Activated naive CD8-positive, alpha-beta T cell treated with anti-CD3 and anti-CD28 coated beads, Interleukin-2, amount 10 ng/mL, durations not matched to agents 7 days and 5 days (primary cell): Measurements from ENCODE around the gene MCU. TPM values are rescaled to one million over a fixed set of nuclear protein-coding genes. Genes with fewer than 3 reads are reported as not detected.
A peak's percentile ranks its signal among the peaks of the same experiment; 100 is the strongest.
"Not testable (repeated sequence)": the region's sequence is repeated elsewhere in the genome, so short reads cannot be mapped to it uniquely, and the experiment has no call there.

Source experiments
- ATAC-seq: fragments of 150-1000 bp; cut with Tn5 transposase; one replicate; pipeline ENCODE4 v1.10.0; 2021; ENCODE audit warnings: low read depth, moderate library complexity
- POLR2A ChIA-PET: fragments of 350-600 bp; sonication (Branson Sonifier 250); formaldehyde crosslinking; loops from one replicate; lab custom pipeline; 2021; ENCODE audit warnings: antibody characterized with exemption; lab: Charles Lee
- DNase-seq: peaks from one replicate; pipeline ENCODE4 v3.0.0; 2021
- H3K27ac Mint-ChIP-seq: one replicate; pipeline ENCODE4 v1.8.0; 2022; ENCODE audit warnings: mild to moderate bottlenecking, mixed read lengths
- H3K27me3 Mint-ChIP-seq: one replicate; pipeline ENCODE4 v1.8.0; 2022; ENCODE audit warnings: mild to moderate bottlenecking, moderate library complexity, mixed read lengths
- H3K36me3 Mint-ChIP-seq: one replicate; pipeline ENCODE4 v1.8.0; 2021; ENCODE audit warnings: mild to moderate bottlenecking, mixed read lengths
- H3K4me1 Mint-ChIP-seq: one replicate; pipeline ENCODE4 v1.8.0; 2021; ENCODE audit warnings: mixed read lengths
- H3K4me3 Mint-ChIP-seq: one replicate; pipeline ENCODE4 v1.8.0; 2022; ENCODE audit warnings: mild to moderate bottlenecking, moderate library complexity, mixed read lengths
- H3K9me3 Mint-ChIP-seq: one replicate; pipeline ENCODE4 v1.8.0; 2021; ENCODE audit warnings: mixed read lengths
- total RNA-seq, 2 experiments: library from RNA; stranded (reverse); gene quantifications; one replicate each; pipeline ENCODE4 v1.2.3, GENCODE V29; 2021

The MCU gene
- total RNA-seq, 2 experiments from 2014 or later, result 12.2 to 14.3 TPM

DNA sequence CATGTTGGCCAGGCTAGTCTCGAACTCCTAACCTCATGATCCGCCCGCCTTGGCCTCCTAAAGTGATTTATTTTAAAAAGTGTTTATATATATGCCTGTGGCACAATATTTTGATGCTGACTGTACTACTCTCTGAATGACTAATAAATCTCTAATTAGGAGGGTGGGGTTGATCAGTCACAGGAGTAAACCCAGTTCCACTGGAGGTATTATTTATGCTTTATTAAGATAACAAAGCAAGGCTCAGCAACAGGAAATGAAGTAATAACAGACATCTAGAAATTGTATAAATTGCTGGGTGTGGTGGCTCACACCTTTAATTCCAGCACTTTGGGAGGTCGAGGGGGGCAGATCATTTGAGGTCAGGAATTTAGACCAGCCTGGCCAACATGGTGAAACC lies 26.0 kb upstream of the MCU start:
- no peaks in the 10 kb centered on the region for H3K4me1 Mint-ChIP-seq
- peaks cover 8% of the 10 kb centered on the region for H3K27me3 Mint-ChIP-seq
- ATAC-seq (no peak), DNase-seq (no peak)
- no peaks in the 10 kb centered on the region for H3K36me3 Mint-ChIP-seq
- POLR2A ChIA-PET, result no interaction called here
- no peaks in the 10 kb centered on the region for H3K9me3 Mint-ChIP-seq
- H3K4me3 Mint-ChIP-seq, result no peak overlapping the region
- no peak overlapping the region for H3K27ac Mint-ChIP-seq

DNA sequence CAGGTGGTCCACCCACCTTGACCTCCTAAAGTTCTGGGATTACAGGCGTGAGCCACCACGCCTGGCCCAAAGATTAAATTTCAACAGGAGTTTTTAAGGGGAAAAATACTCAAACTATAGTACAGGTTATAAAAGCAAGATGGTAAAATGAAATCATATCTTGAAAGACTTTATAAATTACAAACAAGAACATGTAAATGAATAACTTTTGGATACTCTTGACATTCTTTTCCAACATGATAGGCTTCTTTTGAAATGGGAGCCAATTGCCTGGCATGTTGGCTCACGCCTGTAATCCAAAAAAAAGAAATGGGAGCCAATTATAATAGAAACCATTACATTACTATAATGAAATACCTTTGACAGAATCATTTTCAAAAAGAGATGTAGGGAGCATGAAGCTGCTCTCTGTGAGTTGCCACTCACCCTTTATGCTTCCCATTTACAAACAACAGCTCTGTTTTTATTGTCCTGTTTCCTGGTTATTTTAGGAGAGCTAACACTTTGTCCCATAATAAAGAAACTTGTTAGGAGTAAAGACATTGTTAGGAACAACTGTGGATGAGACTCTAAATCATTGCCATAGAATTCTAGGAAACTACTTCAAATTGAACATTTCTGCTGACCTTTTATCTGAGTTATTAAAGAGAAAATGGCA lies 24.6 kb upstream of the MCU start:
- POLR2A ChIA-PET, result no interaction called here
- no peak overlapping the region for H3K27ac Mint-ChIP-seq
- peaks cover 8% of the 10 kb centered on the region for H3K27me3 Mint-ChIP-seq
- no peak for DNase-seq
- no peaks in the 10 kb centered on the region for H3K9me3 Mint-ChIP-seq
- H3K36me3 Mint-ChIP-seq, result no peaks in the 10 kb centered on the region
- H3K4me3 Mint-ChIP-seq, result no peak overlapping the region
- ATAC-seq, result no peak
- H3K4me1 Mint-ChIP-seq, result no peaks in the 10 kb centered on the region

DNA sequence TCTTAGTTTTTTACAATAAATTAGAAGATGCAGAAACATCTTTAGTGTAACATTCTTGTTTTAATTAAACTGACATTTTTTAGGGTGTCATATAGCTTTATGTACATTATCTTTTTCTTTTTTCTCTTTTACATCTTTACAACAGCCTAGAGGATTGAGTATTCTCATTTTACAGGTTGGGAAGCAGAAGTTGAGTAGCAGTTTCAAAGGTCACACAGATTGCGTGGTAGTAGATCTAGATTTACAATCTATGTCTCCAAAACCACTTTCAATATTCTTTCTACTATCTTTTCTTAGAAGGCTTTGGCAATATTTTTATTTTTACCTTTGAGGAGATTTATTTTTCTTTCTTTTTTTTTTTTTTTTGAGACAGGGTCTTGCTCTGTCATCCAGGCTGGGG lies 18.7 kb upstream of the MCU start:
- Mint-ChIP-seq H3K4me3 (no peak overlapping the region), H3K36me3 (no peaks in the 10 kb centered on the region), H3K27me3 (peaks cover 16% of the 10 kb centered on the region), H3K27ac (no peak overlapping the region), H3K9me3 (no peaks in the 10 kb centered on the region), H3K4me1 (no peaks in the 10 kb centered on the region)
- POLR2A ChIA-PET, result interaction anchor here (0.6 kb wide), 1 partner anchor 192 kb away, joined by 3 read pairs; no protein-coding TSS in a partner anchor
- ATAC-seq, result no peak
- no peak for DNase-seq

DNA sequence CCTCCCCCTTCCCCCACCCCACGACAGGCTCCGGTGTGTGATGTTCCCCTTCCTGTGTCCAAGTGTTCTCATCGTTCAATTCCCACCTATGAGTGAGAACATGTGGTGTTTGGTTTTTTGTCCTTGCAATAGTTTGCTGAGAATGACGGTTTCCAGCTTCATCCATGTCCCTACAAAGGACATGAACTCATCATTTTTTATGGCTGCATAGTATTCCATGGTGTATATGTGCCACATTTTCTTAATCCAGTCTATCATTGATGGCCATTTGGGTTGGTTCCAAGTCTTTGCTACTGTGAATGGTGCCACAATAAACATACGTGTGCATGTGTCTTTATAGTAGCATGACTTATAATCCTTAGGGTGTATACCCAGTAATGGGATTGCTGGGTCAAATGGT lies 17.8 kb upstream of the MCU start:
- ATAC-seq, POLR2A ChIA-PET, H3K27ac Mint-ChIP-seq, H3K4me1 Mint-ChIP-seq, H3K9me3 Mint-ChIP-seq, DNase-seq, H3K4me3 Mint-ChIP-seq, H3K36me3 Mint-ChIP-seq: not testable (repeated sequence)
- peaks cover 16% of the 10 kb centered on the region for H3K27me3 Mint-ChIP-seq

DNA sequence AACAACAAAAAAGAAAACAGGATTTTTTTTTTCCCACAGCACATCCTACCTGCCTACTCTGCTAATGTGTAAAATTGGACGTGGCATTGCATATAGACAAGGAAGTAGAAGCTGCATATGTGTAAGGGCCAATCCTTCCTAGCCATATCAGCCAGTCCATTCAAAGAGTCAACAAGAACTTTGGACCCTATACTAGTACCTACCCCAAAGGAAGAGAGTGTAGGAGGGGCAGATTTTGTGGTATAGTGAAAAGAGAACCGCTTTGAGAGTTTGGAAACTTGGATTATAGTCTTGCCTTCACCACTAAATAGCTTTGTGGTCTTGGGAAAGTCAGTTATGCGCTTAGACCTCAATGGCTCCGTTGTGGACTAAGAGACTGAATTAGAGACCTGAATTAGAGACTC lies 12.1 kb upstream of the MCU start:
- H3K27ac Mint-ChIP-seq, result no peak overlapping the region
- no peaks in the 10 kb centered on the region for H3K36me3 Mint-ChIP-seq
- ATAC-seq, result no peak

DNA sequence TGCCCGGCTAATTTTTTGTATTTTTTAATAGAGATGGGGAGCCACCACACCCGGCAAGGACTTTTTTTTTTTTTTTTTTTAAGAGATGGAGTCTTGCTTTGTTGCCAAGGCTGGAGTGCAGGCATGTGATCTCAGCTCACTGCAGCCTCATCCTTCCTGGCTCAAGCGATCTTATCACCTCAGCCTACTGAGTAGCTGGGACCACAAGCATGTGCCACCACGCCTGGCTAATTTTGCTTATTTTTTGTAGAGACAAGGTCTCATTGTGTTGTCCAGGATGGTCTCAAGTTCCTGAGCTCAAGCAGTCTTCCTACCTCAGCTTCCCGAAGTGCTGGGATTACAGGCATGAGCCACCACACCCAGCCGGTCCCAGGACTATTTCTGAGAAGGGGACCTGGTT lies 9.3 kb upstream of the MCU start:
- no peak for ATAC-seq
- no peak overlapping the region for H3K4me3 Mint-ChIP-seq
- no peaks in the 10 kb centered on the region for H3K4me1 Mint-ChIP-seq
- no peak for DNase-seq
- no peak overlapping the region for H3K27ac Mint-ChIP-seq
- no peaks in the 10 kb centered on the region for H3K36me3 Mint-ChIP-seq
- peaks cover 15% of the 10 kb centered on the region for H3K27me3 Mint-ChIP-seq
- no peaks in the 10 kb centered on the region for H3K9me3 Mint-ChIP-seq
- POLR2A ChIA-PET, result no interaction called here

More for the DNA sequence above, 12.1 kb upstream of the MCU start:
- Mint-ChIP-seq H3K27me3 (peaks cover 16% of the 10 kb centered on the region), H3K4me1 (no peaks in the 10 kb centered on the region), H3K9me3 (no peaks in the 10 kb centered on the region), H3K4me3 (no peak overlapping the region)
- DNase-seq, result no peak
- POLR2A ChIA-PET, result interaction anchor here (0.7 kb wide), 1 partner anchor 18 kb away, joined by 3 read pairs; no protein-coding TSS in a partner anchor

DNA sequence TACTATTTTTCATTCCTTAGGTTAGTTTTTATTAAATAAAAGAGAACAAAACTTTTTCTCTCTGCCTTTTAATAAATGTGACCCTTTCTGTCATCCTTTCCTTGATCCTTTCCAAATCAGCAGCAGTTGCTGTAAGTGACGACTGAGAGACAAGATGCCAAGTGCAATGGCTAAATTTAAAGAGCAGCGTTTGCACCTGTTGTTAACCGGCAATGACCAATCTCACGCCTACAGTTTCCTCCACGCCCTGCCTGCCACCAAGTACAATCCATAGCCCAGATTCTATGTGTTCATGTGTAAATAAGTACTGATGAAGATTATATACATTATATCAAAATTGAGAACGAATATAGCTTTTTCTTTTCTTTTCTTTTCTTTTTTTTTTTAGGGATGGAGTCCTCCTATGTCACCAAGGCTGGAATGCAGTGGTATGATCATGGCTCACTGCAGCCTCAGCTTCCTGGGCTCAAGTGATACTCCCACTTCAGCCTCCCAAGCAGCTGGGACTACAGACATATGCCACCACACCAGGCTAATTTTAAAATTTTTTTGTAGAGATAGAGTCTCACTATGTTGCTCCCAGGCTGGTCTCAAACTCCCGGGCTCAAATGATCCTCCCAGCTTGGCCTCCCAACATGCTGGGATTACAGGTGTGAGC lies 6.5 kb upstream of the MCU start:
- DNase-seq (no peak), ATAC-seq (no peak)
- H3K4me3 Mint-ChIP-seq, result no peak overlapping the region
- no peak overlapping the region for H3K27ac Mint-ChIP-seq
- peaks cover 3% of the 10 kb centered on the region for H3K4me1 Mint-ChIP-seq
- H3K27me3 Mint-ChIP-seq, result peaks cover 15% of the 10 kb centered on the region
- no peaks in the 10 kb centered on the region for H3K9me3 Mint-ChIP-seq
- H3K36me3 Mint-ChIP-seq, result no peaks in the 10 kb centered on the region
- POLR2A ChIA-PET, result no interaction called here

DNA sequence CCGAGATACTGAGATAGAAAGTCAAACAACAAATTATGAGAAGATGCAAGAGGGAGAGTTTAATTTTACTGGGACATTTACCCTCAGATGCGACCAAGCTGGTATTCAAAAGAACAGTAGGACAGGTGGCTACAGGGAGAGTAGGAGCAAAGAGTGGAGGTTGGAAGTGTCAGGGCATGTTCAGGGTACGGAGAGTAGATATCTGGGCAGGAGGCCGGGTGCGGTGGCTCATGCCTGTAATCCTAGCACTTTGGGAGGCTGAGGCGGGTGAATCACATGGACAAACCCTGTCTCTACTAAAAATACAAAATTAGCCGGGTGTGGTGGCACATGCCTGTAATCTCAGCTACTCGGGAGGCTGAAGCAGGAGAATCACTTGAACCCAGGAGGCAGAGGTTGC lies 5.5 kb upstream of the MCU start:
- H3K4me3 Mint-ChIP-seq, DNase-seq, POLR2A ChIA-PET, H3K36me3 Mint-ChIP-seq, H3K9me3 Mint-ChIP-seq, ATAC-seq, H3K4me1 Mint-ChIP-seq, H3K27ac Mint-ChIP-seq: not testable (repeated sequence)
- H3K27me3 Mint-ChIP-seq, result peaks cover 15% of the 10 kb centered on the region

DNA sequence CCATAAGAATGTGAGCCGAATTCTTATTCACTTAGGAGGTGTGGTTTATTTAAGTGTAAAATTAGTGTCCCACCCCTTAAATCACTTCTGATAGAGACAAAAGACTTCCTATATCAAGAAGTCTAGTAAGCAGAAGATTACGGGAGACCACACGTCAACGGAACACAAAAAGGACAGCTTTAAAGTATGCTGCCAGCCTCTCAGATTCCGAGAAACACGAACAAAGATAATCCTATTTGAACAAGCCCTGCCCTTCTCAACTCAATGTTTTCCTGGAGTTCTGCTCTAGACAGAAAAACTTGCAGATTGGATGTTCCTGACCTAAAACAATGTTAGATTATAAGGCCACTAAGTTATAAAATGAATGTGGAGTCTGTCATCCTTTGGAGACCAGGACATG lies 4.9 kb upstream of the MCU start:
- H3K27me3 Mint-ChIP-seq, result peaks cover 14% of the 10 kb centered on the region
- POLR2A ChIA-PET, result no interaction called here
- ATAC-seq, result no peak
- no peak for DNase-seq
- peaks cover 4% of the 10 kb centered on the region for H3K4me1 Mint-ChIP-seq
- H3K27ac Mint-ChIP-seq, result no peak overlapping the region
- H3K9me3 Mint-ChIP-seq, result no peaks in the 10 kb centered on the region
- no peak overlapping the region for H3K4me3 Mint-ChIP-seq
- H3K36me3 Mint-ChIP-seq, result no peaks in the 10 kb centered on the region

DNA sequence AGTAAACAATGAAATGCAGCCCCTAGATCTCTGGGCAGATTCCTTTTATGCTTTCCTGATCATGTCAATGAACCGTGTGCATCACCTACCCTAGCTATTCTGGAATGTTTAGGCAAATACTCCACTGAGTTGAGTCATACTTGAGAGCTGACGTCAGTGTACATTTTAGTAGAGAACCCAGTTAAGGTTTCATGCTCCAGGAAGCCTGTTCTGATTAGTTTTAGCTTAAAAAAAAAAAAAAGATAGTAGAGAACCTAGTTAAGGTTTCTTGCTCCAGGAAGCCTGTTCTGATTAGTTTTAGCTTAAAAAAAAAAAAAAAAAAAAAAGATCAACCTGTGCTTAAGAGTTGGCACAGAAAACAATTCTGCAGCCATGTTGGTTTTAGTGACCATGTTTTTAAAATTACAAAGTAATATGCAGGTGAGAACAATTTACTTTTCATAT lies 3.7 kb upstream of the MCU start:
- ATAC-seq (no peak), DNase-seq (no peak)
- no peaks in the 10 kb centered on the region for H3K9me3 Mint-ChIP-seq
- no peak overlapping the region for H3K27ac Mint-ChIP-seq
- peaks cover 9% of the 10 kb centered on the region for H3K4me1 Mint-ChIP-seq
- POLR2A ChIA-PET, result no interaction called here
- H3K4me3 Mint-ChIP-seq, result no peak overlapping the region
- H3K27me3 Mint-ChIP-seq, result peaks cover 10% of the 10 kb centered on the region
- no peaks in the 10 kb centered on the region for H3K36me3 Mint-ChIP-seq

DNA sequence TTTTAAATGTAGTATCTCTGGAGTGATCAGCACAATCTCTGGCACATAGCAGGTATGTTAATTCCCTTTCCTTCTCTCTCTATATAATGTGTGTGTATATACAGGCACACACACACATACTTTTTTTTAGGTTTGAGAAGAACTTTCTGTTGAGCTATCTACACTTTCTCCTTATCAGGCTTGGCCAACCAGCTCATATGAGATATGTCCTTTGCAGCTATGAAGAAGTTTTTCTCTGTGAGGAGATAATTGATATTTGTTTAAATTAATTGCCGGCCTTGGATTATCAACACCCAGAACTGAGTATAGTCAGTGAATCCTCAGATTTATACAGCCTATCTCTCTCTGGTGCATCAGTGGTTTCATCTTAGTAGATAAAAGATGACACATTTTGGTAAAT lies 2.3 kb upstream of the MCU start:
- Mint-ChIP-seq H3K27ac (no peak overlapping the region), H3K4me1 (peaks cover 16% of the 10 kb centered on the region), H3K27me3 (peaks cover 6% of the 10 kb centered on the region), H3K4me3 (no peak overlapping the region), H3K9me3 (no peaks in the 10 kb centered on the region), H3K36me3 (no peaks in the 10 kb centered on the region)
- POLR2A ChIA-PET, result interaction anchor here (0.5 kb wide), 1 partner anchor 76 kb away, joined by 7 read pairs; no protein-coding TSS in a partner anchor
- ATAC-seq (no peak), DNase-seq (no peak)

DNA sequence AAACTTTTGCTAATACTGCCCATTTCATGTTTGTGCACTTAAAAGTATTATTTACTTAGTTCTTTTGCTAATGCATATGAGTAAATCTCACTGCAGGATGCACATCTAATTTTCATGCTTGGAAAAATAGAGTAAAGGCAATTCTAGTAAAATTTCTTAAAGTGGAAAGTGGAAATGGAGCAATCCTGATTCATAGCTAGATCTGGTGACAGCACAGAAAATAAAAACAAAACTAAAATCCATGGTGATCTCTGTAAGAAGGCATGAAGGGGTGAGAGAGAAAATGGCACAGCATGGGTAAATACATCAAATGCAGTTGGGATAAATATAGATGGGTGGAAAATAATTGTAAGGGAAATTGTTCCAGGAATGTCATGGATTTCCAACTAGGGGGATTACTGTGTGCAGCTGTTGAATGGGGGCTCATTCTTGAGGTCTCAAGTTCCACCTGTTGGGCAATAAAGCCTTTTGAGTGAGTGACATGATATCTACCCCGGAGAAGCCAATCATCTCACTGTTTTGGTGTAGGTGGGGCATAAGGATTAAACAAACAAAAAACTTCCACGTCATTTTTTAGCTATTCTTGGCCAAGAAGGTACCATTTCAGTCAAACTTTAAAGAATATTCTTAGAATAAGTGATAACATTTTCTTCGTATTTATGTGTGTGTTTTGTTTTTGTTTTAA lies 1.7 kb upstream of the MCU start:
- POLR2A ChIA-PET, result interaction anchor here (0.5 kb wide), 1 partner anchor 76 kb away, joined by 7 read pairs; no protein-coding TSS in a partner anchor
- Mint-ChIP-seq H3K27ac (no peak overlapping the region), H3K9me3 (no peaks in the 10 kb centered on the region), H3K4me1 (peaks cover 19% of the 10 kb centered on the region), H3K36me3 (no peaks in the 10 kb centered on the region), H3K27me3 (peaks cover 6% of the 10 kb centered on the region), H3K4me3 (no peak overlapping the region)
- ATAC-seq (no peak), DNase-seq (no peak)

DNA sequence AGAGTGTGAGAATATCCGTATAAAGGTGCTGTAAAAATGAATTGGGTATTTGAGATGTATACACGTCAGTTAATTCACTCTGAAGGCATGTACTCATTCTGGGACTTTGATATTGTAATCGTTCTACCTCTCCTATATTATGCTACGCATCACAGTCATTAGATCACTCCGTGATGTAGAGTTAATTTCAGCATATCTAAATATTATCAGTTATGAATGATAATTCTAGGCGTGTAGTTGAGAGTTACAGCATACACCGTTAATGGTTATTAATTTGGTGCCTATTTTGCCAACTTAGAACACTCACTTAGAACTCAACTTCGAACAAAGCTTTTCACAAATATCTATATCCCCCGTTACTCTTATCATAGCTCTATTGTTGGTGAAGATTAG lies 477 bp upstream of the MCU start:
- peak overlapping the region; percentile 86 for H3K4me3 Mint-ChIP-seq
- H3K9me3 Mint-ChIP-seq, result no peaks in the 10 kb centered on the region
- DNase-seq, result no peak
- H3K27ac Mint-ChIP-seq, result no peak overlapping the region
- H3K4me1 Mint-ChIP-seq, result peaks cover 20% of the 10 kb centered on the region
- POLR2A ChIA-PET, result interaction anchor here (0.7 to 1.1 kb wide), 10 partner anchors 12 to 555 kb away, joined by 3 to 6 read pairs (median 4); partner anchors contain the start of gene DNAJC9
- H3K27me3 Mint-ChIP-seq, result peaks cover 3% of the 10 kb centered on the region
- no peaks in the 10 kb centered on the region for H3K36me3 Mint-ChIP-seq
- ATAC-seq, result no peak

DNA sequence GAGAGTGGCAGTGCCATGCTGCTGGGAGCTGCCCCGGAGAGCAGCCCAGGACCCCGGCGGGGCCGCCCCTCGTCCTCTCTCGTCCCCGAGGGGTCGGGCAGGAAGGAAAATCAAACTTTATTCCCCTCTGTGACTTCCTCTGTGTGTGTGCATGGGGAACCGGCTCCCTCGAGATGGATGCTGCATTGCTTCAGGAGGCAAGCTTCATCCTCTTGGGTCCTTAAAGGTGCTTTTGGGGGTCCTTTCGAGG lies 726 bp downstream of the MCU start:
- POLR2A ChIA-PET, result interaction anchor here (0.5 kb wide), 1 partner anchor 185 kb away, joined by 5 read pairs; no protein-coding TSS in a partner anchor
- H3K4me1 Mint-ChIP-seq, result peaks cover 21% of the 10 kb centered on the region
- no peaks in the 10 kb centered on the region for H3K9me3 Mint-ChIP-seq
- H3K27me3 Mint-ChIP-seq, result no peaks in the 10 kb centered on the region
- DNase-seq (no peak), ATAC-seq (no peak)
- H3K27ac Mint-ChIP-seq, result peak overlapping the region; percentile 64
- no peaks in the 10 kb centered on the region for H3K36me3 Mint-ChIP-seq
- peak overlapping the region; percentile 90 for H3K4me3 Mint-ChIP-seq
